DMS 273 (cell line): ENCODE measurements around the gene PHF23.

ENCODE experiments used
- DNase-seq: peaks from one replicate; lab custom pipeline; 2025; ENCODE audit not compliant: unreplicated experiment; lab: John Stamatoyannopoulos, UW

PHF23 gene

GRCh38 chr17:7207120-7208001, 31.9 kb downstream of the PHF23 start:
- DNase-seq: peak; percentile 38

GRCh38 chr17:7205561-7205960, 33.7 kb downstream of the PHF23 start:
- no peak for DNase-seq

DNA sequence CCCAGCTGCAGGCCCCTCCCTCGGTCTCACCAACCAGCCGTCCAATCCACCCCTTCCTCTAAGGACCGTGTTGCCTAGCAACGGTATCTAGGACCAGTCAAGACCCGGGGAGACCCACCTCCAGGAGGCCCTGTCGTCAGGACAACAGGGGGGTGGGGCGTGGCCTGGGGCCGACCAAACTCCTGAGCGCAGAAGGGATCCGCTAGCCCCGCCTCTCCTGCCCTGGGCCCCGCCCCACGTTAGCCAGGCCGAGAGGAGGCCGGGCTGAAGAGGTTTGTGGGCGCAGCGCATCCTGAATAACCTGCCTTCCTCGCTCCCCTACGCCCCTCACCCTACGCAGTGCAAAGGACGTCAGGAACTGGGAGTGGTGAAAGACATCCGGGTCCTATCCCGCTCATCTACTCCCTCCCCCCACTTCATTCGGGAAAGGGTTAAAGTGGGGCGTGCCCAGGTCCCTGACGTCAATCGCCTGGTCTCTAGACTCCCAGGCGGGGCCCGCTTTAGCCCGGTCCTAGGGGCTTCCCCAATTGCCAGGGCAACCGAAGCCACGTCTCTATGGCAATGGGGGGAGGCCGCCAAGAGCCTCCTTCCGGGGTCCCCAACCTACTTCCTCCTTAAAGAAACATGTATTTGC, 34.3 kb downstream of the PHF23 start:
- peak; percentile 98 for DNase-seq

GRCh38 chr17:7204336-7204735, 34.9 kb downstream of the PHF23 start:
- peak; percentile 92 for DNase-seq

DNA sequence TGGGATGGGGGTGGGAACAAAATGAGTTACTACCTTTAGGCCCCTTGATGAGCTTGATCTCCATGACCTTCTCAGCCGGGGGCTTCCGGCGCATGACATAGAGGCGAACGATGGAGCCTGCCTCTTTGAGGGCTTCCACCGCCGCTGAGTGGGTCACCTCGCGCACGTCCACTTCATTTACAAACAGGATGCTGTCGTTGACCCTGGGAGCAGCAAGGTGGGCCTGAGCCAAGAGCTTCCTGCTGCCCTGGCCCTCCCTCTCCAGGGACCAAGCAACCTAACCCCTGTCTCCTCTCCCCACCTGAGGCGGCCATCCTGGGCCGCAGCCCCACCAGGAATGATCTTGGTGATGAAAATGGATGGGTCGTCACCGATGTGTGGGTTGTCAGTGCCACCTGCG, 35.9 kb downstream of the PHF23 start:
- no peak for DNase-seq

DNA sequence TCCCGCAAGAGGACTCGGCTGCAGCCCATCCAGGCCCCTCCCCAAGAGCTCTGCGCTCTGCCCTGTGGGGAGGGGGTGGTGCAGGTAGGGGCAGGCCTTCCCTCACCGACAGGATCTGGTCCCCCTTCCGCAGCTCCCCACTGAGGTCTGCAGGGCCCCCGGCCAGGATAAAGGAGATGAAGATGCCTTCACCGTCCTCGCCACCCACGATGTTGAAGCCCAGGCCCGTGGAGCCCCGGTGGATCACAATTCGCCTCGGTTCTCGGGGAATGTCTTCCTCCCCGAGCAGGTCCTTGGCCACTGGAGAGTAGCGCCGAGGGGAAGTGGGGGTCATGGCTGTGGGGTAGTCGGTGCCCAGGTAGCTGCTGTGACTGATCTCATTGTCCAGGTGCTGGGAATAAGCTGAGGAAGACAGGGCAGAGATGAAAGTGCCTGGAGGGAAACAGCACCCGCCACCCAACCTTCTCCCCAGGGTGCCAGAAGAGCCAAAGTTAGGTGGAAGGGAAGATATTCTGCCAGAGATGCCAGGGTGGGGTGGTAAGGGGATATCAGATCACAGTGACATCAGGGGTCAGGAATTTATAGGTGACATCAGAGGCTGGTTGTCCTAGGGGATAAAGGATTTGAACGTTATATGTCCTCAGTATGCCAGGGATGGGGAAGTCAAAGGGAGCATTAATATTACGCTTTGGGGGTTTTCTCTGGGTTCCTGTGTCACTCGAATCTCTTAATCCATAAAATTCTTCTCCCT, 42.4 kb downstream of the PHF23 start:
- DNase-seq: no peak

- DNase-seq: no peak
These were observed 43.3 kb downstream of the PHF23 start for GRCh38 chr17:7195971-7196370.

DNA sequence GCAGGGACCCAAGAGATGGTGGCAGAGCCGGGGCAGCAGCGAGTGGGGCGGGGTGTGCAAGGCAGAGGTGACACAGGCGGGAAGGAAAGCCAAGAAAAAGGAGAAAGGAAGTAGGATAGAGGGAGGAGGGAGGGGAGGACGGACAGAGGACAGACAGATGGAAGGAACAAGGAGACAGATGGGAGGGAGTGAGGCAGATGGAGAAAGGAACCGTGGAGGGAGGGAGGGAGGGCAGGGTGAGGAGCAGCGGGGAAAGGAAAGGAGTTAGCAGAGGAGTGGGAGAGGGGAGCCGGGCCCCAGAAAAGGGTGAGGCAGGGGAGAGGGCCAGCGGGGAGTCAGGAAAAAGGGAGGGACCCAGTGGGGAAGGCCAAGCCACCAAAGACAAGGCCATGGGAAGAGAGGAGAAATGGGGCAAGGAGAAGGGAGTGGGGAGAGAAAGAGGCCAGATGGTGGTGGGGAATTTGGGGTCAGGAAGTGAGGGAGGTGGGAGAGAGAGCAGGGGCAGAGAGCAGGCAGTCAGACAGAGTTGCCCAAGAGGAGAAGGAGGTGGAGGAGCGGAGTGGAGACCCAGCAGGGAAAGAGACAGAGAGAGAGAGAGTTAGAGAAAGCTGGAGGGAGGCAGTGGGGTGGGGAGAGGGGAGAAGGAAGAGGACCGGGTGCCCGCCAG, 46.9 kb downstream of the PHF23 start:
- peak; percentile 89 for DNase-seq

GRCh38 chr17:7191571-7192270, 47.5 kb downstream of the PHF23 start:
- DNase-seq: peak; percentile 80

DNA sequence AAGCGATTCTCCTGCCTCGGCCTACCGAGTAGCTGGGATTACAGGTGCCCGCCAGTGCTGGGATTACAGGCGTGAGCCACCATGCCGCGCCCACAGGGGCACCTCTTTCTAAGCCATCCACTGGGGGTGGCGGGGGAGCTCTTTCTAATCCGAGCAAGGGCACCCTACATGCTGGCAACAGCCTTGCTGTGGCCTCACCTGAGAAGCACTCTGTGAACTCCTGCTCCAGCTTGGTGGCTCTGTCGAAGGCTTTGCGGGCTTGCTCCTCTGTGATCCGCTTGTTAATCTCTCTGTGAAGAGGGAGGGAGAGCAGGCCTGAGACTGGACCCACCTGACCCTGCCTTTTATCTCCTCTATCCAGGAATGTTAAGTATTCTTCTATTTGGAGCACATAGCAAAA, 48.2 kb downstream of the PHF23 start:
- DNase-seq: no peak

- no peak for DNase-seq
These were observed 48.9 kb downstream of the PHF23 start for GRCh38 chr17:7190276-7190917.

GRCh38 chr17:7186241-7186640, 53.0 kb downstream of the PHF23 start:
- peak; percentile 30 for DNase-seq
